ENCODE data around the gene LNX1.

LNX1 gene

DNA sequence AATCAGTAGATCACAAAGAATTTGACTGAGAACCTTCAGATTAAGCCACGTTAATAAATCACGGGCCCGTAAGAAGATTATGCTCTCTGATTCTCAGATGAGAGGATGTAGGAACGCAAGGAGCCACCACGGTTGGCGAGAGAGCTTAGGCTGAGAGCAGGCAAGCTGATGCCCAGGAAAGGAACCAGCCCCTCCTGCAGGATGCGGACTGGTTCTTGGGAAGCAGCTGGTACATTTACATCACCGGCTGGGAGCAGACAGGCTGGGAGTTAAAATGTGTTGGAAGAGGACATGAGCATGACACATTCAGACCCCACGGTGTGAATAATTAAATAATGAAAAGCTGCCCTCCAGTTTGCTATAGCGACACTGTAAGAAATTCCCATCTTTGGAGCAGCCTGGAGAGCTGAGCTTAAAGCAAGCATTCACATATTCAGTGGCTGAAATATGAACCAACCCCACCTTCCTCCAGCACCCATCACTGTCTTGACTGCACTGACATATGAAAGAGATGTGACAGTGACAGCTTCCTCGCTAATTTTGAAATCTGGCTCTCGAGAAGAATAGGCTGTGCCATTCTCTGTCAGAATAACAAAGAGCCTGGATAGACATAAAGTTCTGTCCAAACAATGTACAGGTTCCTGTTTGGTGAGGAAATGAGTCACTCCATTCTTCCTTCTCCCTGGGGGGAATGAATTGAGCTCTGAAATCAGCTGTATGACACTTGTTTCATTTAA is 33.1 kb downstream of the LNX1 start:
- Histone ChIP-seq H3K4me3 (replicated peaks; ENCODE audit: low read depth, low read length) (no peak overlapping the region), H3K36me3 (ENCODE audit: control insufficient read depth, insufficient read depth, low read length) (no peaks in the 10 kb centered on the region), H3K27me3 (replicated peaks; ENCODE audit: control insufficient read depth, insufficient read depth, low read length) (no peaks in the 10 kb centered on the region)
- TF ChIP-seq, protein P1, sequence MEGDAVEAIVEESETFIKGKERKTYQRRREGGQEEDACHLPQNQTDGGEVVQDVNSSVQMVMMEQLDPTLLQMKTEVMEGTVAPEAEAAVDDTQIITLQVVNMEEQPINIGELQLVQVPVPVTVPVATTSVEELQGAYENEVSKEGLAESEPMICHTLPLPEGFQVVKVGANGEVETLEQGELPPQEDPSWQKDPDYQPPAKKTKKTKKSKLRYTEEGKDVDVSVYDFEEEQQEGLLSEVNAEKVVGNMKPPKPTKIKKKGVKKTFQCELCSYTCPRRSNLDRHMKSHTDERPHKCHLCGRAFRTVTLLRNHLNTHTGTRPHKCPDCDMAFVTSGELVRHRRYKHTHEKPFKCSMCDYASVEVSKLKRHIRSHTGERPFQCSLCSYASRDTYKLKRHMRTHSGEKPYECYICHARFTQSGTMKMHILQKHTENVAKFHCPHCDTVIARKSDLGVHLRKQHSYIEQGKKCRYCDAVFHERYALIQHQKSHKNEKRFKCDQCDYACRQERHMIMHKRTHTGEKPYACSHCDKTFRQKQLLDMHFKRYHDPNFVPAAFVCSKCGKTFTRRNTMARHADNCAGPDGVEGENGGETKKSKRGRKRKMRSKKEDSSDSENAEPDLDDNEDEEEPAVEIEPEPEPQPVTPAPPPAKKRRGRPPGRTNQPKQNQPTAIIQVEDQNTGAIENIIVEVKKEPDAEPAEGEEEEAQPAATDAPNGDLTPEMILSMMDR (IDR thresholded peaks at IDR 0.05; ENCODE audit: insufficient read depth, low read length, poor library complexity, severe bottlenecking) = no peak
- DNase-seq (ENCODE audit: extremely low read depth, insufficient read length) = no peak

DNA sequence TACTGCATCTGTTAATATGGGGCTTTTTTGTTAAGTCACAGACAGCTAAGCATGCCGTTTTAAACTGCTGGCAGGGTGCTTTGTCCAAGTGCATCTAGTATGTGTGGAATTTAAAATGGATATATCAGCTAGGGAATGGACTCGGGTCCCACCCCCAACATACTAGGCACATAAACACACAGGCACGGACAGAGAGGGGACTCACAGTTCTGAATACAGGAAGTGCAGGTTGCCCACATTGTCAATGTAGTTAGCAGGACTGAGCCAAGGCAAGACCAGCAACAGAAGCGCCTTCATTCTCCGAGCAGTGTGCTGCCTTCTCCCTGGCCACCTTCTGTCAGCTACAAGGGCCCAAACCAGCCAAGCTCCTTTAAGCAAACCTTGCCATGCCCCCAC is 33.6 kb downstream of the LNX1 start:
- H3K27me3 ChIP-seq (replicated peaks; ENCODE audit: control insufficient read depth, insufficient read depth, low read length) = no peaks in the 10 kb centered on the region
- no peak overlapping the region for H3K4me3 ChIP-seq (replicated peaks; ENCODE audit: low read depth, low read length)
- DNase-seq (ENCODE audit: extremely low read depth, insufficient read length) = no peak
- H3K36me3 ChIP-seq (ENCODE audit: control insufficient read depth, insufficient read depth, low read length) = no peaks in the 10 kb centered on the region
- TF ChIP-seq, protein P1 (IDR thresholded peaks at IDR 0.05; ENCODE audit: insufficient read depth, low read length, poor library complexity, severe bottlenecking) = no peak

DNA sequence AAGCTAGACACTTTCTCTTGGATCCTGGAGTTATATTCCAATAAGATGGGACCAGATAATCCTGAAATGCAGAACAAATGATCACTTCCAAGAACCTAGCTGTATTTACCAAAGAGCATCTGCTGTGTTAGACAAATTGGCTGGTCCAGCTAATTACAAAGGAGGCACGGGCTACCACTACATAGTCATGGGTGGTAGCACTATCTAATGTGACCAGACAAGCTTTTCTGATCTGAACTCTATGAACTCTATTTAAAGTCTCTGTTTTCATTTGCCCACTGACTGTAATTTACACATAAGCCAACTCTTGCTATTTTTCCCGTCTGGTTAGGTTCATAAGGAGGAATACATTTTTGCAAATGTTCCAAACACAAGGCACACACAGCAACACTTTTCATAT is 34.6 kb downstream of the LNX1 start:
- no peak for DNase-seq (ENCODE audit: extremely low read depth, insufficient read length)
- TF ChIP-seq, protein P1 (IDR thresholded peaks at IDR 0.05; ENCODE audit: insufficient read depth, low read length, poor library complexity, severe bottlenecking) = no peak
- no peaks in the 10 kb centered on the region for H3K36me3 ChIP-seq (ENCODE audit: control insufficient read depth, insufficient read depth, low read length)
- H3K4me3 ChIP-seq (replicated peaks; ENCODE audit: low read depth, low read length) = no peak overlapping the region
- H3K27me3 ChIP-seq (replicated peaks; ENCODE audit: control insufficient read depth, insufficient read depth, low read length) = no peaks in the 10 kb centered on the region

DNA sequence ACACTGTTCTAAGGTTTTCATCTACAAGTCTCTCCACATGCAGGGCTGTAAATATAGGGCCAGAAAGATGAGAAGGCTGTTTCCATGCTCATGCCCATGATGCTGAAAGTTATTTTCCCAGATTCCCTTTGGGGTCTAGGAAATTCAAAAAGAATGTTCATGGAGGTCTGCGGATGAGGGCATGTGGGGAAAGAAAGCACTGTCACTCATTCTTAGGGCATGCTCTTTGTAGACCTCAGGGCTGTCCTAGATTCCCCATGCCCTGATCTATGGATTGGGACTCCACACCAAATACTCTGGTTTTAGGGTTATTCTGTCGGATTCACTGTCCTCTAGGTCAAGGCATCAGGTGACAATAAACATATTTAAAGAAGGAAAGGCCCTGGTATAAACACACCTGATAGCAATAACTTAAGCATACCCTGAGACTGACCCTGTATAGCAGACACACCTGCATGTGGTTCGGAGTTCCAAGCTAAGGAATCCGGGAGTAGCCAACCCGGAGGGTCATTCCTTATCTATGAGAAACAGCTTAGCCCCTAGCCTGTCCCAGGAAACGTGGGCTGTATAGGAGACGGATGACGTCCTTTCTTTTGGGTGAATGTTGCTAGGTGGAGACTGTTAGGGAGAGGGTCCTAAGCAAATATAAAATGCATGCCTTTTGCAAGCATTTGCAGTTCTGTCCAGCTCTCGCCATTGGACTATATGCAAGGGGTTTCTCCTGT is 37.6 kb downstream of the LNX1 start:
- TF ChIP-seq, protein P1 (IDR thresholded peaks at IDR 0.05; ENCODE audit: insufficient read depth, low read length, poor library complexity, severe bottlenecking) = no peak
- H3K27me3 ChIP-seq (replicated peaks; ENCODE audit: control insufficient read depth, insufficient read depth, low read length) = no peaks in the 10 kb centered on the region
- no peaks in the 10 kb centered on the region for H3K36me3 ChIP-seq (ENCODE audit: control insufficient read depth, insufficient read depth, low read length)
- H3K4me3 ChIP-seq (replicated peaks; ENCODE audit: low read depth, low read length) = no peak overlapping the region
- no peak for DNase-seq (ENCODE audit: extremely low read depth, insufficient read length)

DNA sequence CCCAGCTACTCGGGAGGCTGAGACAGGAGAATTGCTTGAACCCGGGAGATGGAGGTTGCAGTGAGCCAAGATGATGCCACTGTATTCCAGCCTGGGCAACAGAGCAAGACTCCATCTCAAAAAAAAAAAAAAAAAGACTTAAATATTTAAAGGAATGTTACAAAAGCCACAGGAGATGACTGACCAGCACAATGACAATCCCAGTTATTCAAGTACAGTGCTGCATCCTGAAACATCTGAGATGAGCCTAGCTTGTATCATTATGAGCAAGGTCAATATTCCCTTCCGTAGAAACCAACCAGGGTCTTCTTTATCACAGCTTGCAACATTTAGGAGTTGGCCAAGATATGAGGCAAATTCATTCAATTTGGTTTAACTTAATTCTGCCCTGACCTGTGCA is 38.6 kb downstream of the LNX1 start:
- no peak for DNase-seq (ENCODE audit: extremely low read depth, insufficient read length)
- Histone ChIP-seq H3K4me3 (replicated peaks; ENCODE audit: low read depth, low read length) (no peak overlapping the region), H3K27me3 (replicated peaks; ENCODE audit: control insufficient read depth, insufficient read depth, low read length) (no peaks in the 10 kb centered on the region), H3K36me3 (ENCODE audit: control insufficient read depth, insufficient read depth, low read length) (no peaks in the 10 kb centered on the region)
- TF ChIP-seq, protein P1 (IDR thresholded peaks at IDR 0.05; ENCODE audit: insufficient read depth, low read length, poor library complexity, severe bottlenecking) = no peak
